DND-41 (cell line): ENCODE measurements around the gene MYH9.

ENCODE experiments used
- EZH2 ChIP-seq: IDR thresholded peaks from 3 replicates; pipeline ENCODE4 v1.6.1; 2012; ENCODE audit warnings: borderline replicate concordance, low read depth, mild to moderate bottlenecking, moderate library complexity, low read length, inconsistent platforms; ENCODE audit not compliant: severe bottlenecking
- TF ChIP-seq, protein P1 (sequence below): IDR thresholded peaks from 2 replicates; pipeline ENCODE4 v1.5.1; 2012; ENCODE audit warnings: borderline replicate concordance, low read length, moderate library complexity, mild to moderate bottlenecking; ENCODE audit not compliant: poor library complexity, severe bottlenecking; ENCODE audit errors: extremely low read depth

DNA sequence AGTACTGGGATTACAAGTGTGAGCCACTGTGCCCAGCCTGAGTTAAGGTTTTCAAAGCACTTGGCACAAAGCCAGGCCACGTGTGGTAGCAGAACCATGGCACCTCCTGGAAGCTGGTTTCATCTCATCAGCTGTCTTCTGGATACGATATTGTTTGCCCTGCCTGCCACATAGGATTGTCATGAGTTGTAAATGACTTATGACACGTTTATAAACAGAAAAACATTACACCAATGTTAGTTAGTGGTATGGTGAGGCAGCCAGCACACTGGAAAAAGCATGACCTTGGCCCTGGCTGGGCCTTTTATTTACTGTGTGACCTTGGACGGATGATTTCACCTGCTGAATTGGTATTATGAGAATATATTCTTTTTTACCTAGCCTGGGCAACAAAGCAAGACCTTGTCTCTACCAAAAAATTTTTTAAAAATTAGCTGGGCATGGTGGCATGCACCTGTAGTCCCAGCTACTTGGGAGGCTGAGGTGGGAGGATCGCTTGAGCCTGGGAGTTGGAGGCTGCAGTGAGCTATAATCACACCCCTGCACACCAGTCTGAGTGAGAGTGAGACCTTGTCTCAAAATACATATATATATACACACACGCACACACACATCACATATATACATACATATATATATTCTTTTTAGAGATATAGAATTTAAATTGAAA, 24.0 kb upstream of the MYH9 start:
- TF ChIP-seq, protein P1, sequence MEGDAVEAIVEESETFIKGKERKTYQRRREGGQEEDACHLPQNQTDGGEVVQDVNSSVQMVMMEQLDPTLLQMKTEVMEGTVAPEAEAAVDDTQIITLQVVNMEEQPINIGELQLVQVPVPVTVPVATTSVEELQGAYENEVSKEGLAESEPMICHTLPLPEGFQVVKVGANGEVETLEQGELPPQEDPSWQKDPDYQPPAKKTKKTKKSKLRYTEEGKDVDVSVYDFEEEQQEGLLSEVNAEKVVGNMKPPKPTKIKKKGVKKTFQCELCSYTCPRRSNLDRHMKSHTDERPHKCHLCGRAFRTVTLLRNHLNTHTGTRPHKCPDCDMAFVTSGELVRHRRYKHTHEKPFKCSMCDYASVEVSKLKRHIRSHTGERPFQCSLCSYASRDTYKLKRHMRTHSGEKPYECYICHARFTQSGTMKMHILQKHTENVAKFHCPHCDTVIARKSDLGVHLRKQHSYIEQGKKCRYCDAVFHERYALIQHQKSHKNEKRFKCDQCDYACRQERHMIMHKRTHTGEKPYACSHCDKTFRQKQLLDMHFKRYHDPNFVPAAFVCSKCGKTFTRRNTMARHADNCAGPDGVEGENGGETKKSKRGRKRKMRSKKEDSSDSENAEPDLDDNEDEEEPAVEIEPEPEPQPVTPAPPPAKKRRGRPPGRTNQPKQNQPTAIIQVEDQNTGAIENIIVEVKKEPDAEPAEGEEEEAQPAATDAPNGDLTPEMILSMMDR = no peak
- no peak for TF ChIP-seq EZH2
